Endothelial cell of umbilical vein (primary cell): ENCODE data around the gene GPR65. TPM values are rescaled to one million over a fixed set of nuclear protein-coding genes. Genes with fewer than 3 reads are reported as not detected.

Experiments used
- BruUV-seq: library from RNA; stranded (reverse); fragments of 400-500 nt; replicated peaks from 2 replicates; lab custom pipeline; 2021; lab: Mats Ljungman, UMichigan
- CTCF ChIA-PET: fragments of 300-600, 350-600 bp; sonication (Branson Sonifier 250); formaldehyde crosslinking; loops from one replicate; lab custom pipeline; 2021; ENCODE audit warnings: antibody characterized with exemption, inconsistent platforms; lab: Charles Lee
- POLR2A ChIA-PET: fragments of 300-600, 350-600 bp; sonication (Branson Sonifier 250); formaldehyde crosslinking; loops from one replicate; lab custom pipeline; 2021; ENCODE audit warnings: antibody characterized with exemption, inconsistent platforms; lab: Charles Lee
- DNase-seq: peaks from one replicate; pipeline ENCODE4 v3.0.0-alpha.2; 2011; ENCODE audit warnings: low read depth, low spot score
- FAIRE-seq: peaks from 2 replicates; lab custom pipeline; 2011; peaks lifted over from hg19 to GRCh38; lab: Jason Lieb, UNC
- H2AFZ ChIP-seq: 2 replicates; pipeline ENCODE4 v1.6.0; 2012; ENCODE audit warnings: low read depth, low read length, control low read depth, inconsistent platforms
- H3K27ac ChIP-seq: 2 replicates; pipeline ENCODE4 v1.5.1; 2011; ENCODE audit warnings: low read depth, mild to moderate bottlenecking, control low read depth, low read length, moderate library complexity; ENCODE audit not compliant: insufficient read depth
- H3K27me3 ChIP-seq, 2 experiments: 2 replicates each; pipeline versions ENCODE4 v1.6.0 to v1.6.1; 2011; ENCODE audit warnings: low read length in 2 of 2, mixed read lengths in 1 of 2; ENCODE audit not compliant: control insufficient read depth in 2 of 2, insufficient read depth in 2 of 2
- H3K36me3 ChIP-seq, 2 experiments: 2 replicates in 1 of 2; 3 replicates in 1 of 2; pipeline ENCODE4 v1.5.1; 2011; ENCODE audit warnings: low read length in 2 of 2, mild to moderate bottlenecking in 1 of 2, moderate library complexity in 1 of 2; ENCODE audit not compliant: control insufficient read depth in 2 of 2, insufficient read depth in 2 of 2; ENCODE audit errors: extremely low read depth in 1 of 2
- H3K4me1 ChIP-seq: 3 replicates; pipeline ENCODE4 v1.5.1; 2011; ENCODE audit warnings: mild to moderate bottlenecking, low read length; ENCODE audit not compliant: control insufficient read depth, insufficient read depth; ENCODE audit errors: extremely low read depth
- H3K4me2 ChIP-seq: 2 replicates; pipeline ENCODE4 v1.6.1; 2011; ENCODE audit warnings: low read length, control low read depth, mixed read lengths; ENCODE audit not compliant: insufficient read depth
- H3K4me3 ChIP-seq, 3 experiments: fragments of 200-600 bp in 1 of 3; sonication (generic), shearing (Covaris generic) in 1 of 3; replicated peaks in 1 of 3; 2 replicates each; pipeline ENCODE4 v1.5.1; 2011 to 2016; ENCODE audit warnings: control low read depth in 3 of 3, low read length in 3 of 3, mild to moderate bottlenecking in 2 of 3, inconsistent platforms in 1 of 3, low read depth in 1 of 3, moderate library complexity in 1 of 3; ENCODE audit not compliant: insufficient read depth in 1 of 3
- H3K79me2 ChIP-seq: 2 replicates; pipeline ENCODE4 v1.6.0; 2012; ENCODE audit warnings: low read length, inconsistent platforms; ENCODE audit not compliant: control insufficient read depth, insufficient read depth
- H3K9ac ChIP-seq: replicated peaks from 2 replicates; pipeline ENCODE3; 2011; ENCODE audit warnings: low read length, control low read depth; ENCODE audit not compliant: insufficient read depth; ENCODE audit errors: extremely low read depth
- H3K9me1 ChIP-seq: replicated peaks from 3 replicates; pipeline ENCODE4 v1.6.0; 2011; ENCODE audit warnings: mild to moderate bottlenecking, low read length; ENCODE audit not compliant: control insufficient read depth, insufficient read depth; ENCODE audit errors: extremely low read depth
- H3K9me3 ChIP-seq: replicated peaks from 2 replicates; pipeline ENCODE4 v1.5.1; 2012; ENCODE audit warnings: low read length, inconsistent platforms; ENCODE audit not compliant: control insufficient read depth, insufficient read depth
- H4K20me1 ChIP-seq: replicated peaks from 2 replicates; pipeline ENCODE3; 2011; ENCODE audit warnings: mild to moderate bottlenecking, low read length; ENCODE audit not compliant: control insufficient read depth, insufficient read depth; ENCODE audit errors: extremely low read depth
- CTCF ChIP-seq, 2 donors: IDR thresholded peaks; 1 replicate in 1 of 2; 2 replicates in 1 of 2; pipeline ENCODE4 v1.5.1; 2011; ENCODE audit warnings: low read length in 2 of 2, mild to moderate bottlenecking in 2 of 2, moderate library complexity in 2 of 2, control low read depth in 1 of 2, inconsistent platforms in 1 of 2, low read depth in 1 of 2; ENCODE audit not compliant: insufficient read depth in 1 of 2; ENCODE audit errors: extremely low read depth in 1 of 2
- EZH2 ChIP-seq: IDR thresholded peaks from 2 replicates; pipeline ENCODE4 v1.6.1; 2012; ENCODE audit warnings: borderline replicate concordance, low read depth, mild to moderate bottlenecking, moderate library complexity, low read length, inconsistent platforms; ENCODE audit not compliant: severe bottlenecking
- FOS ChIP-seq: IDR thresholded peaks from 2 replicates; pipeline ENCODE4 v1.6.1; 2011; ENCODE audit warnings: mild to moderate bottlenecking, low read length, moderate library complexity, borderline replicate concordance; ENCODE audit not compliant: insufficient read depth
- GATA2 ChIP-seq: IDR thresholded peaks from 2 replicates; pipeline ENCODE4 v1.7.0; 2011; ENCODE audit warnings: low read depth, mild to moderate bottlenecking, moderate library complexity, mixed read lengths, low read length; ENCODE audit not compliant: insufficient read length, insufficient read depth
- JUN ChIP-seq: IDR thresholded peaks from 2 replicates; pipeline ENCODE4 v1.6.1; 2011; ENCODE audit warnings: borderline replicate concordance, low read depth; ENCODE audit not compliant: insufficient read length, insufficient read depth
- MYC ChIP-seq: IDR thresholded peaks from one replicate; pipeline ENCODE4 v1.6.1; 2011; ENCODE audit warnings: mild to moderate bottlenecking, low read depth, low read length
- POLR2A ChIP-seq: IDR thresholded peaks from 2 replicates; pipeline ENCODE4 v1.6.1; 2012; ENCODE audit warnings: low read depth, mild to moderate bottlenecking, control low read depth, low read length
- POLR2AphosphoS5 ChIP-seq: IDR thresholded peaks from 2 replicates; pipeline ENCODE4 v1.6.1; 2012; ENCODE audit warnings: low read depth, mild to moderate bottlenecking, control low read depth, low read length, moderate library complexity; ENCODE audit not compliant: insufficient read depth
- dilution Hi-C: fragments of 300-500 bp; cut with MboI; formaldehyde crosslinking; loops from one replicate; pipeline ENCODE4 v1.15.0; 2019; ENCODE audit warnings: low sequenced_read_pairs; ENCODE audit not compliant: extremely low pct_ligation_motif_present
- intact Hi-C: fragments of 100-400 bp; cut with micrococcal nuclease; formaldehyde crosslinking; loops from one replicate; pipeline ENCODE4 v1.10.0; 2022
- polyA plus RNA-seq, 4 experiments: library from polyadenylated mRNA; depleted of rRNA in 3 of 4; stranded (reverse) in 3 of 4; unstranded in 1 of 4; fragments of >200 nt; gene quantifications; 2 replicates each; pipeline versions ENCODE4 v1.2.1 to v1.2.3, GENCODE V29; 2011 to 2012; ENCODE audit warnings: missing spikeins in 1 of 4
- total RNA-seq: library from RNA; stranded (reverse); gene quantifications from 2 replicates; pipeline ENCODE4 v1.2.3, GENCODE V29; 2021
- TF ChIP-seq, protein P1 (sequence below): IDR thresholded peaks from 2 replicates; pipeline ENCODE4 v1.6.1; 2011; ENCODE audit not compliant: insufficient read depth, insufficient read length

The GPR65 gene
- total and polyA plus RNA-seq, 2 donors (not counting 3 experiments of a cell fraction or from before 2014, with no cell fraction given): 0.03 to 0.07 TPM

GRCh38 chr14:87975636-87976035 lies 29.3 kb upstream of the GPR65 start:
- Histone ChIP-seq H3K27me3 (no peaks in the 10 kb centered on the region), H2AFZ (no peak overlapping the region), H3K9me3 (no peaks in the 10 kb centered on the region), H3K27ac (no peak overlapping the region), H3K9me1 (no peaks in the 10 kb centered on the region), H4K20me1 (no peaks in the 10 kb centered on the region), H3K4me2 (no peak overlapping the region), H3K36me3 (no peaks in the 10 kb centered on the region), H3K4me1 (no peaks in the 10 kb centered on the region), H3K79me2 (no peaks in the 10 kb centered on the region), H3K9ac (no peak overlapping the region), H3K4me3 (no peak overlapping the region)
- dilution Hi-C loops (no loop called here), intact Hi-C loops (no loop called here)
- POLR2A ChIA-PET: no interaction called here
- FAIRE-seq (no peak), DNase-seq (no peak)
- TF ChIP-seq CTCF (IDR thresholded peaks at IDR 0.05; ENCODE audit: extremely low read depth in 1 of 2, insufficient read depth in 1 of 2, low read depth in 1 of 2, low read length in 2 of 2) (no peak), FOS (no peak), EZH2 (no peak), POLR2A (no peak), POLR2AphosphoS5 (no peak), JUN (no peak), MYC (no peak), GATA2 (no peak)
- TF ChIP-seq, protein P1, sequence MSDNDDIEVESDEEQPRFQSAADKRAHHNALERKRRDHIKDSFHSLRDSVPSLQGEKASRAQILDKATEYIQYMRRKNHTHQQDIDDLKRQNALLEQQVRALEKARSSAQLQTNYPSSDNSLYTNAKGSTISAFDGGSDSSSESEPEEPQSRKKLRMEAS: no peak
- CTCF ChIA-PET: no interaction called here
- BruUV-seq: no TSS peak
